DMS 273 (cell line): ENCODE results near the gene MARCHF6.
A peak's percentile ranks its signal among the peaks of the same experiment; 100 is the strongest.
"Not testable (repeated sequence)": the region's sequence is repeated elsewhere in the genome, so short reads cannot be mapped to it uniquely, and the experiment has no call there.

Experiments used
- DNase-seq: peaks from one replicate; lab custom pipeline; 2025; ENCODE audit not compliant: unreplicated experiment; lab: John Stamatoyannopoulos, UW

The MARCHF6 gene, protein sequence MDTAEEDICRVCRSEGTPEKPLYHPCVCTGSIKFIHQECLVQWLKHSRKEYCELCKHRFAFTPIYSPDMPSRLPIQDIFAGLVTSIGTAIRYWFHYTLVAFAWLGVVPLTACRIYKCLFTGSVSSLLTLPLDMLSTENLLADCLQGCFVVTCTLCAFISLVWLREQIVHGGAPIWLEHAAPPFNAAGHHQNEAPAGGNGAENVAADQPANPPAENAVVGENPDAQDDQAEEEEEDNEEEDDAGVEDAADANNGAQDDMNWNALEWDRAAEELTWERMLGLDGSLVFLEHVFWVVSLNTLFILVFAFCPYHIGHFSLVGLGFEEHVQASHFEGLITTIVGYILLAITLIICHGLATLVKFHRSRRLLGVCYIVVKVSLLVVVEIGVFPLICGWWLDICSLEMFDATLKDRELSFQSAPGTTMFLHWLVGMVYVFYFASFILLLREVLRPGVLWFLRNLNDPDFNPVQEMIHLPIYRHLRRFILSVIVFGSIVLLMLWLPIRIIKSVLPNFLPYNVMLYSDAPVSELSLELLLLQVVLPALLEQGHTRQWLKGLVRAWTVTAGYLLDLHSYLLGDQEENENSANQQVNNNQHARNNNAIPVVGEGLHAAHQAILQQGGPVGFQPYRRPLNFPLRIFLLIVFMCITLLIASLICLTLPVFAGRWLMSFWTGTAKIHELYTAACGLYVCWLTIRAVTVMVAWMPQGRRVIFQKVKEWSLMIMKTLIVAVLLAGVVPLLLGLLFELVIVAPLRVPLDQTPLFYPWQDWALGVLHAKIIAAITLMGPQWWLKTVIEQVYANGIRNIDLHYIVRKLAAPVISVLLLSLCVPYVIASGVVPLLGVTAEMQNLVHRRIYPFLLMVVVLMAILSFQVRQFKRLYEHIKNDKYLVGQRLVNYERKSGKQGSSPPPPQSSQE

DNA sequence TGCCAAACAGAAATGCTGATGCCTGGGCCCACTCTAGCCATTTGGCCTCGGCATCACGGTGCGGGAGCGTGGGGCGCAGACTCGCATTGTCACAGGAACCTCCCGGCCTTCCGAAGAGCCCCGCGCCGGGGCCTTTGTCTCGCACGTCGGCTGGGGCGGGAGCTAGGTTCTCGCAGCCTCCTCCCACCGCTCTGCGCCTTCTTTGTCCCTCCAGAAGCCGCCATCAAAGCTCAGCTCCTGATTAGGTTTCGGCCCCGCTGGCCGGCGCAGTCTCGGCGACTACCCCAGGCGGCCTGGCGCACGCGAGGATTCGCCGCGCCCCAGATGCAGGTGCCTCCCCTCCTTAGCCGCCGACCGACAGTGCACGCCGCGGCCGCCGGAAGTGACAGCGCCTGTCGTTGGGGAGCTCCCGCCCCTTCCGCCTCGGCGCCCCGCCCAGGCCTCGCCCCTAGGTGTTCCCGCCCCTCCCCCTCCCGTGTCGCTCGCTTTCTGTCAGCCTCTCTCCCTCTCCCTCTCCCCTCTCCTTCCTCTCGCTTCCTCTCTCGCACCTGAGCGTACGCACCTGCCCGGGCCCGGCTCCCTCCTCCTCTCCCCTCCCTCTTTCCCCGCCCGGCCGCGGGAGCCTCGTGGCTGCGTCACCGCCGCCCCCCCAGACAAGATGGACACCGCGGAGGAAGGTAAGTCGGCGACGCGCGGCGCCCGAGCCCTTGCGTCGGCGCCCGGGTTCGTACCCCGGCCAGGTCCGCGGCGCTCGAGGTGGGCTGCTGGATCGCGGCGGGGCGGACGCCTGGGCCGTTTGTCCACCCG, at the start of gene MARCHF6:
MARCHF6 (plus strand) TSS at position 455 of the 807 bp plus-strand sequence; CDS start at position 659, 204 bp downstream.
- peak; percentile 98 for DNase-seq

DNA sequence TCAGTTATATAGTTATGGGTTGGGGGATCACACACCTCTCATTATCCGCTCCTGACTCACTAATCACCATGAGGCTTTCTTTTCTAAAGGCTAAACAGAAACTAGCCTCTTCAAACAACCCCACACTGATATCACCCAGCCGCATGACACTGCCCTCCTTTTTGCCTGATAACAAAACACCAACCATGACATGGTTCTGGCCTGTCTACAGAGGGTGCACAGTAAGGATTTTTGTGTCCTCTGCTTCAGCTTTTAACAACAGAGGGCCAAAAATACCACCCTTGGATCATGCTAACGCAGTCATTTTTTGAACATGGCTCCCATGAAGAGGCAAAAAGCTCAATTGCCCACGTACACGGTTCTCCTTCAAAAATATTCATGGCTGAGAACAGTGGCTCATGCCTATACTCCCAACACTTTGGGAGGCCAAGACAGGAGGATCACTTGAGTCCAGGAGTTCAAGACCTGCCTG, 49.8 kb upstream of the MARCHF6 start:
- no peak for DNase-seq

DNA sequence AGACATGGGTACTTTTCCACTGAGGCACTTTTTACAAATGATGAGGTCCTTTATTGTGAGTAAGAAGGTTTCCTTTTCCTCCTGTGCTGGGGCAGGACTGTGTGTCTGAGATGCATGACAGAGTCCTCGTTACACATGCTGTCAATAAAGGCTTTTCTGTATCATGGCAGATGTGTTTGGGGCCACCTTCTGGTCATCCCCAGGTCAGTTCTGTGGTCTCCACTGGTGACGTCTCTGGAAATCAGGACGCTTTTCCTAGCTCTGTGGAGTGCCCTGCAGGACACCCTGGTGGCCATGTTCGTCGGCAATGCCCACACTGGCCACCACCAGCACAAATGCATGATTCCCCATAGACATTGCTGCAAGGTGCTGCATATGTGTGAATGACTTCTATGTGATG, 48.6 kb upstream of the MARCHF6 start:
- DNase-seq = no peak

DNA sequence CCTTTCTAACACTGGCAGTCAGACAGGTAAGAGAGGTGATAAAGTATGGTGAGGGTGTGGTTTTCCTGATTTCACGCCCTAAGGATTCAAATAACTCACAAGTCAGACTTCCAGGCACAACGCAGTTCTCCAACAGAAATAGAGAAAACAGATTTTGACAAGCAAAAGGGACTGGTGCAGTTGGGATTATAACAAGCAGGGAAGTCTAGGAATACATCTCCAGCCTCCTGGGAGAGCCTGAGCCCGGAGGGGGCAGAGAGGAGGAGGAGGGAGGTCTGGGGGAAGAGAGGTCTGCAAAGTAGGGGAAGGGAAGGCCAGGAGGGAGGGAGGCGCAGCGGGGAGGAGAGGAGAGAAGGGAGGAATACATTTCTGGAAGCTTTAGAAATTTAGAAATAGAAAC, 47.4 kb upstream of the MARCHF6 start:
- DNase-seq = peak; percentile 30

GRCh38 chr5:10306806-10307205, 46.7 kb upstream of the MARCHF6 start:
- DNase-seq = peak; percentile 56

- peak; percentile 91 for DNase-seq
These were observed 46.0 kb upstream of the MARCHF6 start, which contains the start of gene CMBL for GRCh38 chr5:10307206-10308148. Gene CMBL (minus strand): TSS chr5:10307902. CDS start chr5:10290762, 17,140 bp downstream.

GRCh38 chr5:10308844-10309243, 44.7 kb upstream of the MARCHF6 start:
- no peak for DNase-seq

GRCh38 chr5:10310066-10310779, 43.3 kb upstream of the MARCHF6 start:
- peak; percentile 45 for DNase-seq

- DNase-seq = not testable (repeated sequence)
These were observed 42.5 kb upstream of the MARCHF6 start for GRCh38 chr5:10310835-10311570.

- DNase-seq = no peak
These were observed 41.7 kb upstream of the MARCHF6 start for GRCh38 chr5:10311595-10312425.

GRCh38 chr5:10315201-10315600, 38.3 kb upstream of the MARCHF6 start:
- no peak for DNase-seq

- DNase-seq = no peak
These were observed 37.5 kb upstream of the MARCHF6 start for GRCh38 chr5:10315824-10316509.

GRCh38 chr5:10317825-10318682, 35.4 kb upstream of the MARCHF6 start:
- DNase-seq = no peak

- DNase-seq = no peak
These were observed 34.2 kb upstream of the MARCHF6 start for GRCh38 chr5:10319202-10319851.

DNA sequence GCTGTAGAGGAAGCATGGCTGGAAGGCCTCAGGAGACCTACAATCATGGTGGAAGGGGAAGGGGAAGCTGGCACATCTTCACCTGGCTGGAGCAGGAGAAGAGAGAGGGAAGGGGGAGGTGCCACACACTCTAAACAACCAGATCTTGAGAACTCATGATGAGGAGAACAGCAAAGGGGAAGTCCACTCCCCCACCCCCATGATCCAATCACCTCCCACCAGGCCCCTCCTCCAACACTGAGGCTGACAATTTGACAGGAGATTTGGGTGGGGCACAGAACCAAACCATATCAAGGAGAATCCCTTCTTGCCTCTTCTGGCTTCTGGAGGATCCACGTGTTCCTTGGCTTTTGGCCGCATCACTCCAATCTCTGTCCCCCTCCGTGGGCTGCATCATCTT, 32.7 kb upstream of the MARCHF6 start:
- no peak for DNase-seq
